Activated T-cell treated with anti-CD3 and anti-CD28 coated beads for 1 hour (primary cell): ENCODE measurements around the gene KRTAP12-2.
"Not testable (repeated sequence)": the region's sequence is repeated elsewhere in the genome, so short reads cannot be mapped to it uniquely, and the experiment has no call there.

Experiments
- DNase-seq: peaks from one replicate; pipeline ENCODE4 v3.0.0-alpha.2; 2020; ENCODE audit warnings: low read depth

Gene KRTAP12-2

GRCh38 chr21:44702111-44702972 lies 35.6 kb upstream of the KRTAP12-2 start:
- no peak for DNase-seq

DNA sequence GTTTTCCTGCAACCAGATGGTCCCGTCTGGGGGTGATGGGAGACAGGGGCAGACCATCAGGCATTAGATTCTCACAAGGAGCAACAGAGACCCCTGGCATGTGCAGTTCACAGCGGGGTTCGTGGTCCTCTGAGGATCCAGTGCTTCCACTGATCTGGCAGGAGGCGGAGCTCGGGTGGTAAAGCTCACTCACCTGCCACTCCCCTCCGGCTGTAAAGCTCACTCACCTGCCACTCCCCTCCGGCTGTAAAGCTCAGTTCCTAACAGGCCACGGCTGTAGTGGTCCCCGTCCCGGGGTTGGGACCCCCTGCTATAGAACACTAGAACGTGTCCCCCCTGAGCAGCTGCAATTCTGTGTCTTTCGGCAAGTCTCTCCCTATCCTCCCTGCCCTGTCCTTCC lies 34.8 kb upstream of the KRTAP12-2 start:
- no peak for DNase-seq

DNA sequence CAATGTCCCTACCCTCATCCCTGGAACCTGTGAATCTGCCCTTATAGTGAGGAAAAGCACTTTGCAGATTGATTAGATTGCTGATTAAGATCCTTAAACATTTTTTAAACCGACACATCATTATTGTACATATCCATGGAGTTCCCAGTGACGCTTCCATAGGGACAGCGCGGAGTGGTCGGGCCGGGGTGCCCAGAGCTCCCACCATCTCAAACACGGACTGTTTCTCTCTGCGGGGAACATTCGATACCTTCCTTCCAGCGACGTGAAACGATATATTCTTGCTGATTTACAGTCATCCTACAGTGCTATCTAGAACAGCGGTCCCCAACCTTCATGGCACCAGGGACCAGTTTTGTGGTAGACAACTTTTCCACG lies 34.3 kb upstream of the KRTAP12-2 start:
- no peak for DNase-seq

DNA sequence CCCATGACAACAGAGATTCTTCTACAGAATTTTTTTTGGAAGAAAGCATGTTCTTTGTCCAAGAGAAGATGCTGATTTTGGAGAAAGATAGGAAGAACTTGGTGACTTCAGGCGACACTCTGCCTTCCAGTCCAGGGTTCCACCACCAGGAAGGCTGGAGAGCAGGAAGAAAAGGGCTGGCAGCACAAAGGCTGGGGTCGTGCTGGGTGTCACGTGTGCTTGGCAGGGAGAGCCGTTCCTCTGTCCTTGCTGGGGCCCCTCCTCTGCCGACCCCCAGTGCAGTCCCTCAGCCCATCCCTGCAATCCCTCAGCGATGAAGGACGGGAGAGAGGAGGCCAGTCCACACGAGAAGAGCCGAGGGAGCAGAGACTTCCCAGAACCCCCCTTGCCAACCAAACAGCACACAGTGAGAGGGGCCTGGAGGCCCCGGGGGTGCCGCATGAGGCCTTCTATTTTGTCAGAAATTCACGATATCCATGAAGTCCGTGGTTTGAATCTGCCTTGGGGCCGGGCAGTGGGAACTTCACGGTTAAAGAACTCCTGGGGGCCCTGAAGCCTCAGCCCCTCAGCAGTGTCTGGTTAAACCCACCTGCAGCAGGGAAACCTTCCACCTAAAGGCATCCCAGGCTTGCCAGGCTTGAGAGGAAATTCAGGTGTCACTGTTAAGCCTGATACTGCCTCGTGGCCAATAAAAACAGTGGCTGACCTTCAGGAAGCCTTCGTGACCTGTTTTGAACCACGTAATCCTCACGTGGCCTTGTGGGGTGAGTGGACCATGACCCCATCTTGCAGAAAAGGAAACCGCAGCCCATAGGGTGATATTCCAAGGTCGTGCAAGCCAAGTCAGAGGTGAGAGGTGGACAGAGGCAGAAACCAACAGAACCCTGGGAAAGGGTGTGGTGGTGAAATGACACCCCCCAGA lies 33.6 kb upstream of the KRTAP12-2 start:
- no peak for DNase-seq

GRCh38 chr21:44699502-44700001 lies 32.8 kb upstream of the KRTAP12-2 start:
- DNase-seq, result no peak

- no peak for DNase-seq
Measured at GRCh38 chr21:44697811-44698734, 31.3 kb upstream of the KRTAP12-2 start.

DNA sequence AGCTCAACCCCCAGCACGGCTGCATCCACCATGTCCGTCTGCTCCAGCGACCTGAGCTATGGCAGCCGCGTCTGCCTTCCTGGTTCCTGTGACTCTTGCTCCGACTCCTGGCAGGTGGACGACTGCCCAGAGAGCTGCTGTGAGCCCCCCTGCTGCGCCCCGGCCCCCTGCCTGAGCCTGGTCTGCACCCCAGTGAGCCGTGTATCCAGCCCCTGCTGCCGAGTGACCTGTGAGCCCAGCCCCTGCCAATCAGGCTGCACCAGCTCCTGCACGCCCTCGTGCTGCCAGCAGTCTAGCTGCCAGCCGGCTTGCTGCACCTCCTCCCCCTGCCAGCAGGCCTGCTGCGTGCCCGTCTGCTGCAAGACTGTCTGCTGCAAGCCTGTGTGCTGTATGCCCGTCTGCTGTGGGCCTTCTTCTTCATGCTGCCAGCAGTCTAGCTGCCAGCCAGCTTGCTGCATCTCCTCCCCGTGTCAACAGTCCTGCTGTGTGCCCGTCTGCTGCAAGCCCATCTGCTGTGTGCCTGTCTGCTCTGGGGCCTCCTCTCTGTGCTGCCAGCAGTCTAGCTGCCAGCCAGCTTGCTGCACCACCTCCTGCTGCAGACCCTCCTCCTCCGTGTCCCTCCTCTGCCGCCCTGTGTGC lies 30.6 kb upstream of the KRTAP12-2 start, which contains the start of gene KRTAP10-12:
TSS of gene KRTAP10-12 (plus strand) at position 1 of the 639 bp plus-strand sequence. CDS start at position 31, 30 bp downstream.
- not testable (repeated sequence) for DNase-seq

GRCh38 chr21:44696572-44696971 lies 29.8 kb upstream of the KRTAP12-2 start:
- no peak for DNase-seq

- DNase-seq, result no peak
Measured at GRCh38 chr21:44695641-44696040, 28.9 kb upstream of the KRTAP12-2 start.

- no peak for DNase-seq
Measured at GRCh38 chr21:44695184-44695583, 28.5 kb upstream of the KRTAP12-2 start.

GRCh38 chr21:44694776-44695175 lies 28.0 kb upstream of the KRTAP12-2 start:
- DNase-seq, result no peak

- no peak for DNase-seq
Measured at GRCh38 chr21:44692798-44693512, 26.2 kb upstream of the KRTAP12-2 start.

DNA sequence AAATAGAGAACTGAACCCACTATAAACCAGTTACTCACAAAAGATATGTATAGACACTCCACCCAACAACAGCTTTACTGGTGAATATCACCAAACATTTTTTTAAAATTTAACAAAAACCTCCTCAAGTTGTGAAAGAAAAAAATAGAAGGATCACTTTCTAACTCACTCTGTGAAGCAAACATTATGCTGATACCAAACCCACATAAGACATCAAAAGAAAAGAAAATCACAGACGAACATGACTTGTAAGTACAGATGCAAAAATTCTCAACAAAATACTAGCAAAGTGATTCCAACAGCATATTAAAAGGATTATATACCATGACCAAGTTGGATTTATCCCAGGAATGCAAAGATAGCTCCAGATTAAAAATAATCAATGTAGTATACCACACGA lies 25.0 kb upstream of the KRTAP12-2 start:
- no peak for DNase-seq

GRCh38 chr21:44689740-44690139 lies 23.0 kb upstream of the KRTAP12-2 start:
- DNase-seq, result not testable (repeated sequence)

GRCh38 chr21:44687671-44688070 lies 20.9 kb upstream of the KRTAP12-2 start:
- DNase-seq, result no peak

- DNase-seq, result no peak
Measured at GRCh38 chr21:44686843-44687561, 20.3 kb upstream of the KRTAP12-2 start.

DNA sequence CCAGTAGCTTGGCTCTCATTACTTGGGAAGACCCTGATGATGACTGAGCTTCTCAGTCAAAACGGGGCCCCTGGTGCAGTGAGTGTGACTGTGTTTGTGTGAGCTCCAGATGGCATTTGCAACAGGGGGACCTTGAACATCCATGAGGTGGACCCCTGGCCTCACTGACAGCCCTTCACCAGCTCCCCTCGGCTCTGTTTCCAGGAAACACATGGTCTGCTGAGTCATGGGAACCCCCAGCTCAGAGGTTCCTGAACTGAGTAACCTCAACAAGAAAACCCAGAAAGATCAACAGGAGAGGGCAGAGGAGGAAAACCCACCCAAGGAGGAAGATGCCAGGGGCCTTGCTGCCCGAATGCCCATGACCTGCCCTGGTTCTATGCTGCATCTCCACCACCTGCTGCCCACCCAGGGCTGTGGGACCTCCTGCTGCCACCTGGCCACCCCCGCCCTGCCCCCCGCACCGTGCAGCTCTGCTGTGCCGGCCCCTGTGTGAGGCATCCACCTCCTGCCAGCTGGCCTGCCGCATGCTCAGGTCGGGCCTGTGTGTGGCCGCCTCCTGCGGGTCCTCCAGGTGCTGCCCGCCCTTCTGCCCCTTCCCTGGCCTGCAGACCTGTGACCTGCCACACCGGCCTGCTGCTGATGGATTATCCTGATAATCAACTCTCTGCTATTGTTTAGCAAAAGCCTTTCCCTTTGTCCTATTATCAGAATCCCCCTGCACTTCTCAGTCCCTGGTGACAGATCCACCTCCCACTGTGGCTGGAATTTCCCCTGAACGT lies 19.5 kb upstream of the KRTAP12-2 start:
- DNase-seq, result no peak

GRCh38 chr21:44685050-44685449 lies 18.3 kb upstream of the KRTAP12-2 start:
- DNase-seq, result not testable (repeated sequence)

DNA sequence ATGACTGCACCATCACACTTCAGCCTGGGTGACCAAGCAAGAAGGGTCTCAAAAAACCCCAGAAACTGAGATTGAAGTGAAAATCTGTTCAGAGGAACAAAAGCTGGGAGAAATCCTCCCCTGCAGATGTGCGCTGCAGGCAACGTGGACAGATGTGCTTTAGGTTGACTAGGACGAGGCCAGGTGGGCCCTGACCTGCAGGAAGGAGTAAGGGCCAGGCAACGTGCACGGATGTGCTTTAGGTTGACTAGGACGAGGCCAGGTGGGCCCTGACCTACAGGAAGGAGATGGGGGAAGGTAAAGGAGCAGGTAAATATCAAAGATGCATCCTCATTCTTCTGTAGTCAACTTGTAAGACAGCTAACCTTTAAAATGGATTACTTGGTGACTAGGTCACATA lies 17.8 kb upstream of the KRTAP12-2 start:
- DNase-seq, result no peak
